Measurements from ENCODE around the gene GALNT8.

DNA sequence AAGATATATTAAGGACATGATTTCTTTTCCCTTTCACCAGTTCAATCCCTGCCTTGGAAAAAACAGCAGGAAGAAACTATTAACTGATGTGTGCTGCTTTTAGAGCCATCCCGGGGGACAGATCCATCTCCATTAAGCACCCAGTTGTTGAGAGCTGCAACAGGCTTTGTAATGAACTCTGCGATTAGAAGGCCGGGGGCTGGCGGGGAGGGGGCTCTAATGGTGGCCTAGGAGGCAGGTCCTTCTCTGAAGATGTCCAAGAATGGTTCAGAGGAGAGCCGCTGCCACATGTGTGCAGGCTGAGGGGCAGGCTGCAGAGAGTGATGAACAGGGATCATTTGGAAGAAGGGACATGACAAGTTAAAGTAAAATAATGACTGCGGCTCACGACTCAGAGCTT lies 67.8 kb downstream of the GALNT8 start:
- TF ChIP-seq EP300 (IDR thresholded peaks at IDR 0.05) (no peak), POLR2A (IDR thresholded peaks at IDR 0.05) (no peak)
- TF ChIP-seq, protein P1, sequence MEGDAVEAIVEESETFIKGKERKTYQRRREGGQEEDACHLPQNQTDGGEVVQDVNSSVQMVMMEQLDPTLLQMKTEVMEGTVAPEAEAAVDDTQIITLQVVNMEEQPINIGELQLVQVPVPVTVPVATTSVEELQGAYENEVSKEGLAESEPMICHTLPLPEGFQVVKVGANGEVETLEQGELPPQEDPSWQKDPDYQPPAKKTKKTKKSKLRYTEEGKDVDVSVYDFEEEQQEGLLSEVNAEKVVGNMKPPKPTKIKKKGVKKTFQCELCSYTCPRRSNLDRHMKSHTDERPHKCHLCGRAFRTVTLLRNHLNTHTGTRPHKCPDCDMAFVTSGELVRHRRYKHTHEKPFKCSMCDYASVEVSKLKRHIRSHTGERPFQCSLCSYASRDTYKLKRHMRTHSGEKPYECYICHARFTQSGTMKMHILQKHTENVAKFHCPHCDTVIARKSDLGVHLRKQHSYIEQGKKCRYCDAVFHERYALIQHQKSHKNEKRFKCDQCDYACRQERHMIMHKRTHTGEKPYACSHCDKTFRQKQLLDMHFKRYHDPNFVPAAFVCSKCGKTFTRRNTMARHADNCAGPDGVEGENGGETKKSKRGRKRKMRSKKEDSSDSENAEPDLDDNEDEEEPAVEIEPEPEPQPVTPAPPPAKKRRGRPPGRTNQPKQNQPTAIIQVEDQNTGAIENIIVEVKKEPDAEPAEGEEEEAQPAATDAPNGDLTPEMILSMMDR (IDR thresholded peaks at IDR 0.05): no peak
